GM18502 (cell line): ENCODE results near the gene CNOT3.

Source experiments
- ATAC-seq: cut with Tn5 transposase; IDR thresholded peaks from one replicate; pipeline ENCODE4 v1.9.1; 2021; ENCODE audit warnings: mild to moderate bottlenecking; ENCODE audit not compliant: unreplicated experiment, poor library complexity

The CNOT3 gene

GRCh38 chr19:54115109-54116063 lies 22.2 kb upstream of the CNOT3 start, which contains the start of the genes PRPF31 and TFPT:
TSS of gene PRPF31 (plus strand) at chr19:54115754. CDS start at chr19:54118279, 2,525 bp downstream.
TSS of gene TFPT (minus strand) at chr19:54115657. CDS start at chr19:54115269, 388 bp downstream.
- ATAC-seq = peak; percentile 88

DNA sequence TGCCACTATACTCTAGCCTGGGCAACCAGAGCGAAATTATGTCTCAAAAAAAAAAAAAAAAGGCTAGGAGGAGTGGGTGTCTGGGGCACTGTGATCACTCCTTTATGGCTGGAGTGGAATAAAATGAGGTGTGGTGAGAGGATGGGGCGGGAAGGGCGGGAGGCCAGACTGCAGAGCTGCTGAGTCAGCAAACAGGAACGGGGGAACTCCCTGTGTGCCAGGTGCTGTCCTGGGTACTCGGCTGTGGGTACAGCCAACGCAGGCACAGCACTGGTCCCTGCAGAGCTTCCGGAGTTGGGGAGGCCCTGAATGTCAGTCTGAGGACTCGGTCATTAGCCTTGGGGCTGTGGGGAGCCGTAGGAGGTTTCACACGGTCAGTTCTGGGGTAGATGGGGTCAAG lies 16.3 kb upstream of the CNOT3 start:
- ATAC-seq = no peak

DNA sequence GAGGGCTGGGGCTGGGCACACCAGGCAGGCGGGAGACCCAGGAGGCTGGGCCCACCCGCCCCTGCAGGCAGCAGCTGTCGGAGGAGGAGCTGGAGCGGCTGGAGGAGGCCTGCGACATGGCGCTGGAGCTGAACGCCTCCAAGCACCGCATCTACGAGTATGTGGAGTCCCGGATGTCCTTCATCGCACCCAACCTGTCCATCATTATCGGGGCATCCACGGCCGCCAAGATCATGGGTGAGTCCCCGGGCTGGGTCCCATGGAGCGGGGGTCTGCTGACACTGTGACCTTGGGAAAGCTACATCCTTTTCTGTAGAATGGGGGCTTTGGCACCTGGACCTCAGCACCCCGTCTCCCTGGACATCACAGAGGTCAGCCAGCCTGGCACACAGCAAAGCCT lies 13.9 kb upstream of the CNOT3 start:
- ATAC-seq = no peak

- ATAC-seq = no peak
These were observed 13.2 kb upstream of the CNOT3 start for GRCh38 chr19:54124393-54124792.

DNA sequence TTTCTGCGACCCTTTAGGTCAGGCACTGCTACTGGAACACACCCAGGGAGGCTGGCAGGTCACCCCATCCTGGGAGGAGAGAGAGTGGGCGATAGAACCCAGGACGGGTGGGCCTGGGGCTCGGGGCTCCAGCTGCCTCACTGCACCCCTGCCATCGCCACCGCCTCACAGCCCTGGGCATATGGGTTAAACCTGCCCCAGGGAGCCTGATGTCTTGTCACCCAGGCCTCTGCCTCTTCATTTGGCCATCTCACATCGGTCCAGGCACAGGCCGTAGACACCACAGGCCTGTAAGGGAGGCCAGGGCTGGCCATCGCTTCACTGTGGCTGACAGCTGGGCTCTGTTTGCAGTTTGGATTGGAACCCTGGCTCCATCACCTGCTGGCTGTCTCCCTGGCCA lies 11.8 kb upstream of the CNOT3 start:
- no peak for ATAC-seq

DNA sequence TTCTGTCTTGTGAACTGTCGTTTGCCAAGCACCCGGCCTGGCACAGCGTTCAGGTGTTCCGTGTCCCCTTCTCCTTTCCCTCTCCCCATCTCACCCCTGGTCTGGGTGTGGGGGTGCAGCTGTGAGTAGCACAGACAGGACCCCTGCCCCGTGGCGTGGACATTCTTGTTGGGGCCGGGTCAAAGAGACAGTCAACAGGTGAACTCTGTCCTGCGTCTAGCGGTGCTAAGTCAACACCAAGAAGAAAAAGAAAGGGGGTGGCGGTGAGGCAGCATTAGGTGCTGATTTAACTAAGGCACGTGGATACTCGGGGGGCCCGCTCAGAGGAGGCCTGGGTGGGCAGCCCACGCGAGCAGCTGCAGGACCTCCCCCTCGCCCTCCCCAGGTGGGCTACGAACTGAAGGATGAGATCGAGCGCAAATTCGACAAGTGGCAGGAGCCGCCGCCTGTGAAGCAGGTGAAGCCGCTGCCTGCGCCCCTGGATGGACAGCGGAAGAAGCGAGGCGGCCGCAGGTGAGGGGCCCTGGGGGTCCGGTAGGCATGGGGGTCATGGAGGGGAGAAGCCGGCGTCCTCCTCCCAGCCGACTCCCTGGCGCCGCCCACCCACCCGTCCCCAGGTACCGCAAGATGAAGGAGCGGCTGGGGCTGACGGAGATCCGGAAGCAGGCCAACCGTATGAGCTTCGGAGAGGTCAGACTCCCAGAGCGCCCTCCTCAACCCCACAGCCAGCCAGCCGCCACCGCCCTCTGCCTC lies 9.7 kb upstream of the CNOT3 start:
- no peak for ATAC-seq

GRCh38 chr19:54128441-54128725 lies 9.2 kb upstream of the CNOT3 start:
- ATAC-seq = no peak

GRCh38 chr19:54128796-54129616 lies 8.6 kb upstream of the CNOT3 start:
- no peak for ATAC-seq

DNA sequence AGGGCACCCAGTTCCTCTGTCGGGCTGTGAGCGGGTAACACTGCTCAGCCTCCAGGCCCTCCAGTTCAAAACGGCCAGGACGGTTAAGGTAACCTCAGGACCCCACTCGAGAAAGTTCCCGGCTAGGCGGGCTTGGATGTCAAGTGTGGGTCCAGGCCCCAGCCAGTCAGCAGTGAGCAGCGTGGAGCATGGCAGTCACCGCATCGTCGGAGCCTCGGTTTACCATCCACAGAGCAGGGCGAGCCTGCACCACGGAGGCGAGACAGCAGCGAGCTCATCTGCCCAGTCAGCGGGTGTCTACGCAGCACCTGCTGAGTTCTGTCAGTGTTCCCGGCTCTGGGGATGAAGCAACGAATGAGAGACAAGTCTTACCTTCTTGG lies 8.0 kb upstream of the CNOT3 start:
- ATAC-seq = no peak

DNA sequence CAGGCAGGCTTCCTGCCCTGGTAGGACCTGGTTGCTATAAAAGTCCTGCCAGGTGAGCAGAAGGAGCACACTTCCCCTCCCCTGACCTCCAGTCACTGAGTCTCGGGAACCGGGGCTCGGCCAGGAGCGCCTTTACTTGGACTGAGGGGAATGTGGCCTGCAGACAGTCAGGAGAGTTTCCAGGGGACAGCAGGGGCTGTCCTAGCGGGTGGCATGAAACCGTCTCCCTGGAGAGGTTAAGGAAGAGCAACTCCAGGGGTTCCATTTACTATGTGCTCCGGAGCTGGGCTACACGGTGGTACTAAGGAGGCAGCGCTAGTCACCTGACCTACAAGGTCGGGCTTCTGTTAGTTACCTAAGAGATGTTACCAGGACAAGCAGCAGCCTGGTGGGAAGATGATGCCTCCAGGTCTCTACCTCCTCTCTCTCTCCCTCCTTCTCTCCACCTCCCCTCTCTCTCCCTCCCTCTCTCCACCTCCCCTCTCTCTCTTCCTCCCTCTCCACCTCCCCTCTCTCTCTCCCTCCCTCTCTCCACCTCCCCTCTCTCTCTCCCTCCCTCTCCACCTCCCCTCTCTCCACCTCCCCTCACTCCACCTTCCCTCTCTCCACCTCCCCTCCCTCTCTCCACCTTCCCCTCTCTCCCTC lies 4.1 kb upstream of the CNOT3 start:
- no peak for ATAC-seq

DNA sequence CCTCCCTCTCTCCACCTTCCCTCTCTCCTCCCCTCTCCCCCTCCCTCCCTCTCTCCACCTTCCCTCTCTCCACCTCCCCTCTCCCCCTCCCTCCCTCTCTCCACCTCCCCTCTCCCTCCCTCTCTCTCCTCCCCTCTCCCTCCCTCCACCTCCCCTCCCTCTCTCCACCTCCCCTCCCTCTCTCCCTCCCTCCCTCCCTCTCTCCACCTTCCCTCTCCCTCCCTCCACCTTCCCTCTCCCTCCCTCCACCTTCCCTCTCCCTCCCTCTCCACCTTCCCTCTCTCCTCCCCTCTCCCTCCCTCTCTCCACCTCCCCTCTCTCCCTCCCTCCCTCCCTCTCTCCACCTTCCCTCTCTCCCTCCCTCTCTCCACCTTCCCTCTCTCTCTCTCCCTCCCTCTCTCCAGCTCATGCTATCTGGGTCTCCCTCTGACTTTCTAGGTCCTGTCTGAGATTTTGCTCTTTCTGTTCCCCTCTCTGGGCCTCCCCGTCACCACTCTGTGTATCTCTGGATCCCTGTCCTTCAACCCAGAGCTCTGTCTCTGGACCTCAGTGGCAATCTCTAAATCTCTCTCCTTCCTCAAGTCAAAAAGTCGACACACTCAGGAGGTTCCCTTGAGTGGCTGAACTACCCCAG lies 3.5 kb upstream of the CNOT3 start:
- no peak for ATAC-seq

- no peak for ATAC-seq
These were observed 1.3 kb upstream of the CNOT3 start for GRCh38 chr19:54136086-54136863.

- peak; percentile 81 for ATAC-seq
These were observed 481 bp upstream of the CNOT3 start for GRCh38 chr19:54136864-54137698.

- no peak for ATAC-seq
These were observed 1.1 kb downstream of the CNOT3 start for GRCh38 chr19:54138489-54139256.

DNA sequence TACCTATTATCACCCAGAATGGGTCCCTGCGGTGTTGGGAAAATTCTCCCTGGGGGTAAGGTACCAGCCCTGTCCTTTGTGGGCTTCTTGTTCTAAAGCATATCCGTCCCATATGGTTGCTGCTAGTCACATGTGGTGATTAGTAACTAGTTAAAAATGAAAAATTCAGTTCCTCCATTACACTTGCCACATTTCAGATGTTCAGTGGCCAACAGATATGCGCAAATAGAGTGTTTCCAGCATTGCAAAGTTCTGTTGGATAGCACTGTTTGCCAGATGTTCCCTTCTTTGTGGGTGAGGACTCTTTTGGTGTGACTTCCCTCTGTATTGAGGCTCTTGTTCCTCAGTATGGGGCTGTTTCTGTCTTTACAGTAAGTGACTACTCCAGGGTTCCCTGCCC lies 3.8 kb downstream of the CNOT3 start:
- ATAC-seq = no peak

- no peak for ATAC-seq
These were observed 4.7 kb downstream of the CNOT3 start for GRCh38 chr19:54142166-54142780.
